ENCODE measurements around the gene BRAF.
A peak's percentile ranks its signal among the peaks of the same experiment; 100 is the strongest.

Gene BRAF

DNA sequence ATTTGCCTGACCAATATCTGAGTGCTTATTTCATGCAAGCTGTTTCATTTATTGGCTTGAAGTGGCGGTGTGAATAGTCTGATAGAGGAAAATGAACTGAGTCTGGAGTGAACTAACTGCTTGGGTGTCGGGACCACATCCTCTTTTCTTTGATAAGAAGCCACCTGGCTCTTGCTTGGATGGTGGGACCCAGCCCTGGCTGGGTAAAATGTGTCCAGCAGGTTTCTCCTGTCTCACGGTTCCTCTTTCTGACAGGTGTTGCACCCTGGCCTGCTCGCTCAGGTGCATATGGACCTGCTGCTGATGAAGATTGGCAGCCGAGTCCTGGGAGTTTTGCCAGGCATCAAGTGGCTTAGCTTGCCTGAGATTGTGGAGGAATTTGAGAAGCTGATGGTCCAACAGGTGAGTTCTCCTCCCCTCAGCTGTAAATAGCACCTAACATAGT lies 250.4 kb downstream of the BRAF start:
- Histone ChIP-seq H3K4me1 (ENCODE audit: insufficient read depth, low read length, severe bottlenecking) (peaks cover 56% of the 10 kb centered on the region), H3K9me2 (ENCODE audit: low read depth, low read length) (no peaks in the 10 kb centered on the region), H3F3A (ENCODE audit: insufficient read depth, low read length) (peaks cover 23% of the 10 kb centered on the region; the same call in 1 of the 2 replicates), H3K9me3 (ENCODE audit: low read length) (no peaks in the 10 kb centered on the region), H3K4me3 (ENCODE audit: low read depth, low read length, poor library complexity, severe bottlenecking) (peak overlapping the region; percentile 76), H3K27ac (ENCODE audit: low read depth, low read length, poor library complexity, severe bottlenecking) (peak overlapping the region; percentile 93), H4K20me1 (ENCODE audit: insufficient read depth, low read length) (no peaks in the 10 kb centered on the region), H3K36me3 (ENCODE audit: insufficient read depth, low read length) (peaks cover 19% of the 10 kb centered on the region), H3K79me2 (ENCODE audit: insufficient read depth, low read length) (no peaks in the 10 kb centered on the region), H3K4me2 (ENCODE audit: low read length) (peak overlapping the region; percentile 90), H3K9ac (ENCODE audit: low read length) (peak overlapping the region; percentile 89; the same call in 1 of the 2 replicates), H2AFZ (ENCODE audit: low read length) (no peak overlapping the region), H3K27me3 (ENCODE audit: insufficient read depth, low read length) (no peaks in the 10 kb centered on the region)
- no peak for TF ChIP-seq EZH2 (IDR thresholded peaks at IDR 0.05; ENCODE audit: borderline replicate concordance, low read length)
- TF ChIP-seq, protein P1, sequence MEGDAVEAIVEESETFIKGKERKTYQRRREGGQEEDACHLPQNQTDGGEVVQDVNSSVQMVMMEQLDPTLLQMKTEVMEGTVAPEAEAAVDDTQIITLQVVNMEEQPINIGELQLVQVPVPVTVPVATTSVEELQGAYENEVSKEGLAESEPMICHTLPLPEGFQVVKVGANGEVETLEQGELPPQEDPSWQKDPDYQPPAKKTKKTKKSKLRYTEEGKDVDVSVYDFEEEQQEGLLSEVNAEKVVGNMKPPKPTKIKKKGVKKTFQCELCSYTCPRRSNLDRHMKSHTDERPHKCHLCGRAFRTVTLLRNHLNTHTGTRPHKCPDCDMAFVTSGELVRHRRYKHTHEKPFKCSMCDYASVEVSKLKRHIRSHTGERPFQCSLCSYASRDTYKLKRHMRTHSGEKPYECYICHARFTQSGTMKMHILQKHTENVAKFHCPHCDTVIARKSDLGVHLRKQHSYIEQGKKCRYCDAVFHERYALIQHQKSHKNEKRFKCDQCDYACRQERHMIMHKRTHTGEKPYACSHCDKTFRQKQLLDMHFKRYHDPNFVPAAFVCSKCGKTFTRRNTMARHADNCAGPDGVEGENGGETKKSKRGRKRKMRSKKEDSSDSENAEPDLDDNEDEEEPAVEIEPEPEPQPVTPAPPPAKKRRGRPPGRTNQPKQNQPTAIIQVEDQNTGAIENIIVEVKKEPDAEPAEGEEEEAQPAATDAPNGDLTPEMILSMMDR (IDR thresholded peaks at IDR 0.05; ENCODE audit: low read length): no peak

DNA sequence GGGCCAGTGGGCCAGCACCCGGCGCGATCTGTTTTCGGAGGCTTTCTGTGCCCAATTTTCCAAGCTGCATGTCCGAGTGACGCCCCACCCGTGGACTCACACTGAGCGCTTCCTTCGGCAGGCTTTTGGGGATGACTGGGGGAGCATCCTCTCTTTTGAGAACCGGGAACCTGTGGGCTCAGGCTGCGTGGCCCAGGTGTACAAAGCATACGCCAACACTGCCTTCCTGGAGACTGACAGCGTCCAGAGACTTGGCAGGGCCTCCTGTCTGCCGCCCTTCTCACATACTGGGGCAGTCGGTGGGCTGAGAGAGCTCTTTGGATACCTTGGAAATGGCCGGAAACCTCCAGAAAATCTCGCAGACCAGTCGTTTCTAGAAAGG lies 251.0 kb downstream of the BRAF start:
- Histone ChIP-seq H3K4me3 (ENCODE audit: low read depth, low read length, poor library complexity, severe bottlenecking) (peak overlapping the region; percentile 76), H3K27ac (ENCODE audit: low read depth, low read length, poor library complexity, severe bottlenecking) (peak overlapping the region; percentile 93), H3K27me3 (ENCODE audit: insufficient read depth, low read length) (no peaks in the 10 kb centered on the region), H3K36me3 (ENCODE audit: insufficient read depth, low read length) (peaks cover 13% of the 10 kb centered on the region; the same call in 1 of the 2 replicates), H3K9me2 (ENCODE audit: low read depth, low read length) (no peaks in the 10 kb centered on the region), H3K4me2 (ENCODE audit: low read length) (peak overlapping the region; percentile 90), H3K9ac (ENCODE audit: low read length) (peak overlapping the region; percentile 89), H4K20me1 (ENCODE audit: insufficient read depth, low read length) (no peaks in the 10 kb centered on the region), H3F3A (ENCODE audit: insufficient read depth, low read length) (peaks cover 23% of the 10 kb centered on the region; the same call in 1 of the 2 replicates), H3K4me1 (ENCODE audit: insufficient read depth, low read length, severe bottlenecking) (peaks cover 56% of the 10 kb centered on the region), H3K79me2 (ENCODE audit: insufficient read depth, low read length) (no peaks in the 10 kb centered on the region), H3K9me3 (ENCODE audit: low read length) (no peaks in the 10 kb centered on the region), H2AFZ (ENCODE audit: low read length) (no peak overlapping the region)
- TF ChIP-seq, protein P1 (IDR thresholded peaks at IDR 0.05; ENCODE audit: low read length): no peak
- no peak for TF ChIP-seq EZH2 (IDR thresholded peaks at IDR 0.05; ENCODE audit: borderline replicate concordance, low read length)

DNA sequence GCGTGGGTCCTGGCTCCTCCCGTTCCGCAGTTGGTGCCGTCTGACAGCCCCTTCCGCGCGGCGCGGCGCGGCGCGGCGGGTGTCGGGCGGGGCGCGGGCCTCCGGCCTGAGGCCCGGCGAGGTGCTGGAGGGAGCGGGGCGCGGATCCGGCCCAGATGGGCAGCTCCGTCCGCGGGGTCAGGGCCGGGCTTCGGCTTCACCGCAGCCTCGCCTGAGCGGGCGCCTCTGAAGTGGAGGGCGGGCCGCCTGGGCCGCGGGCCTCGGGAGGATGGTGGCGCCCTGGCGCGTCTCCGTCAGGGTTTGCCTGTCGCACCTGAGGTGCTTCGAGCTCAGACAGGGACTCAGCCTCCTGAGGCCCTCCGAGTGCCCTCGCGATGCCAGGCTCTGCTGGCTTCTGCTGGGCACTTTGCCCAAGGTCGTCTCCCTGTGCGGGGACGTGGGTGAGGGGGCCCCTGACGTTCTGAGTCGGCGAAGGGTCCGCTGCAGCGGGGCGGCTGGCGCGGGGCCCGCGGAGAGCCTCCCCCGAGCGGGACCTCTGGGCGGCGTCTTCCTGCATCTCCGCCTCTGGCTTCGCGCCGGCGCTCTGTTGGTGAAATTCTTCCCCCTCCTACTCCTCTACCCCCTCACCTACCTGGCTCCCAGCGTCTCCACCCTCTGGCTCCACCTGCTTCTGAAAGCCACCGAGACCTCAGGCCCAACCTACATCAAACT lies 251.5 kb downstream of the BRAF start:
- Histone ChIP-seq H3F3A (ENCODE audit: insufficient read depth, low read length) (peaks cover 23% of the 10 kb centered on the region; the same call in 1 of the 2 replicates), H3K4me2 (ENCODE audit: low read length) (peak overlapping the region; percentile 90), H3K9ac (ENCODE audit: low read length) (peak overlapping the region; percentile 89), H3K79me2 (ENCODE audit: insufficient read depth, low read length) (no peaks in the 10 kb centered on the region), H4K20me1 (ENCODE audit: insufficient read depth, low read length) (no peaks in the 10 kb centered on the region), H3K27ac (ENCODE audit: low read depth, low read length, poor library complexity, severe bottlenecking) (peak overlapping the region; percentile 93), H3K9me2 (ENCODE audit: low read depth, low read length) (no peaks in the 10 kb centered on the region), H3K4me1 (ENCODE audit: insufficient read depth, low read length, severe bottlenecking) (peaks cover 56% of the 10 kb centered on the region), H3K4me3 (ENCODE audit: low read depth, low read length, poor library complexity, severe bottlenecking) (peak overlapping the region; percentile 76), H3K36me3 (ENCODE audit: insufficient read depth, low read length) (peaks cover 8% of the 10 kb centered on the region; the same call in 1 of the 2 replicates), H2AFZ (ENCODE audit: low read length) (no peak overlapping the region), H3K9me3 (ENCODE audit: low read length) (no peaks in the 10 kb centered on the region), H3K27me3 (ENCODE audit: insufficient read depth, low read length) (no peaks in the 10 kb centered on the region)
- TF ChIP-seq, protein P1 (IDR thresholded peaks at IDR 0.05; ENCODE audit: low read length): no peak; the same call in 1 of the 2 replicates
- no peak for TF ChIP-seq EZH2 (IDR thresholded peaks at IDR 0.05; ENCODE audit: borderline replicate concordance, low read length)

Data from OCI-LY1 (cell line).